Liver (tissue), 9 donors: ENCODE data around the gene RNF151. TPM values are rescaled to one million over a fixed set of nuclear protein-coding genes. Genes with fewer than 3 reads are reported as not detected.
A peak's percentile ranks its signal among the peaks of the same experiment; 100 is the strongest.

Experiments used
- DNase-seq: peaks from one replicate; pipeline ENCODE4 v3.0.0-alpha.2; 2017; ENCODE audit warnings: low spot score
- H3K27ac ChIP-seq, 2 donors: one replicate each; pipeline ENCODE4 v1.7.0; 2013; ENCODE audit warnings: inconsistent platforms in 2 of 2, low read length in 2 of 2, control low read depth in 1 of 2, low read depth in 1 of 2, mild to moderate bottlenecking in 1 of 2
- H3K27me3 ChIP-seq, 4 donors: one replicate each; pipeline versions ENCODE4 v1.6.1 to v1.7.0; 2013; ENCODE audit warnings: low read length in 3 of 4, inconsistent platforms in 1 of 4, mild to moderate bottlenecking in 1 of 4, moderate library complexity in 1 of 4; ENCODE audit not compliant: control insufficient read depth in 4 of 4, insufficient read depth in 4 of 4
- H3K36me3 ChIP-seq, 4 donors: one replicate each; pipeline versions ENCODE4 v1.6.1 to v1.7.0; 2013; ENCODE audit warnings: low read length in 3 of 4, mild to moderate bottlenecking in 3 of 4, low read depth in 1 of 4, moderate library complexity in 1 of 4; ENCODE audit not compliant: control insufficient read depth in 4 of 4, insufficient read depth in 3 of 4
- H3K4me1 ChIP-seq, 4 donors: one replicate each; pipeline versions ENCODE4 v1.6.1 to v1.7.0; 2013; ENCODE audit warnings: low read length in 3 of 4, mild to moderate bottlenecking in 3 of 4, moderate library complexity in 1 of 4; ENCODE audit not compliant: control insufficient read depth in 4 of 4, insufficient read depth in 4 of 4
- H3K4me3 ChIP-seq, 3 donors: one replicate each; pipeline versions ENCODE4 v1.6.1 to v1.7.0; 2013; ENCODE audit warnings: low read length in 3 of 3, control low read depth in 1 of 3, low read depth in 1 of 3, mild to moderate bottlenecking in 1 of 3
- H3K9ac ChIP-seq, 2 donors: one replicate each; pipeline ENCODE4 v1.7.0; 2013; ENCODE audit warnings: low read length in 2 of 2, mild to moderate bottlenecking in 2 of 2, moderate library complexity in 2 of 2, control low read depth in 1 of 2, low read depth in 1 of 2
- H3K9me3 ChIP-seq, 4 donors: one replicate each; pipeline versions ENCODE4 v1.6.1 to v1.7.0; 2013; ENCODE audit warnings: low read length in 3 of 4; ENCODE audit not compliant: control insufficient read depth in 4 of 4
- ATF3 ChIP-seq: IDR thresholded peaks from 2 replicates; pipeline ENCODE4 v1.6.1; 2016; ENCODE audit warnings: antibody characterized with exemption
- CTCF ChIP-seq: fragments of 150-350 bp; IDR thresholded peaks from 2 replicates; pipeline ENCODE4 v1.5.1; 2017; ENCODE audit warnings: improper control_type of control experiment, low read depth, low read length; ENCODE audit not compliant: missing input control
- EGR1 ChIP-seq, 2 donors: IDR thresholded peaks; 2 replicates each; pipeline ENCODE4 v1.6.1; 2016 to 2018; ENCODE audit warnings: antibody characterized with exemption in 2 of 2, low read depth in 2 of 2
- FOXA1 ChIP-seq: IDR thresholded peaks from 2 replicates; pipeline ENCODE4 v1.6.1; 2016; ENCODE audit warnings: antibody characterized with exemption
- FOXA2 ChIP-seq: IDR thresholded peaks from 2 replicates; pipeline ENCODE4 v1.6.1; 2016; ENCODE audit warnings: antibody characterized with exemption
- GABPA ChIP-seq, 2 donors: IDR thresholded peaks in 1 of 2; conservative IDR thresholded peaks in 1 of 2; 2 replicates each; pipeline ENCODE4 v1.6.1; 2016; ENCODE audit warnings: antibody characterized with exemption in 2 of 2, mild to moderate bottlenecking in 1 of 2, moderate library complexity in 1 of 2
- HNF4A ChIP-seq, 2 donors: conservative IDR thresholded peaks; 2 replicates each; pipeline ENCODE4 v1.6.1; 2016; ENCODE audit warnings: antibody characterized with exemption in 2 of 2, mild to moderate bottlenecking in 2 of 2
- HNF4G ChIP-seq: IDR thresholded peaks from 2 replicates; pipeline ENCODE4 v1.6.1; 2016; ENCODE audit warnings: antibody characterized with exemption
- JUND ChIP-seq, 2 donors: IDR thresholded peaks; 2 replicates each; pipeline ENCODE4 v1.6.1; 2016; ENCODE audit warnings: antibody characterized with exemption in 2 of 2
- MAX ChIP-seq: IDR thresholded peaks from 2 replicates; pipeline ENCODE4 v1.6.1; 2016; ENCODE audit warnings: antibody characterized with exemption
- NR2F2 ChIP-seq: IDR thresholded peaks from 2 replicates; pipeline ENCODE4 v1.6.1; 2016; ENCODE audit warnings: antibody characterized with exemption
- RAD21 ChIP-seq, 2 donors: IDR thresholded peaks; 2 replicates each; pipeline ENCODE4 v1.6.1; 2016; ENCODE audit warnings: antibody characterized with exemption in 2 of 2, mild to moderate bottlenecking in 2 of 2
- RXRA ChIP-seq, 2 donors: IDR thresholded peaks; 2 replicates each; pipeline ENCODE4 v1.6.1; 2017 to 2018; ENCODE audit warnings: antibody characterized with exemption in 2 of 2, mild to moderate bottlenecking in 1 of 2
- SP1 ChIP-seq: IDR thresholded peaks from 2 replicates; pipeline ENCODE4 v1.6.1; 2018; ENCODE audit warnings: antibody characterized with exemption, mild to moderate bottlenecking
- TAF1 ChIP-seq: conservative IDR thresholded peaks from 2 replicates; pipeline ENCODE4 v1.6.1; 2016; ENCODE audit warnings: antibody characterized with exemption, mild to moderate bottlenecking
- YY1 ChIP-seq: IDR thresholded peaks from 2 replicates; pipeline ENCODE4 v1.6.1; 2016; ENCODE audit warnings: antibody characterized with exemption, mild to moderate bottlenecking
- ZBTB33 ChIP-seq: IDR thresholded peaks from 2 replicates; pipeline ENCODE4 v1.6.1; 2016; ENCODE audit warnings: antibody characterized with exemption
- WGBS: extraction: QIAGEN DNeasy Blood & Tissue Kit; methylation state at CpG from one replicate; pipeline ENCODE4 v1.1.7; 2013; 5-methylcytosine and 5-hydroxymethylcytosine counted together
- polyA plus RNA-seq, 2 donors: library from polyadenylated mRNA; stranded (reverse) in 1 of 2; unstranded in 1 of 2; fragments of 200-250 nt in 1 of 2; fragments of >200 nt in 1 of 2; fragmentation: Nextera tagmentation in 1 of 2; extraction: Ambion mirVana in 1 of 2; gene quantifications; one replicate each; pipeline versions ENCODE4 v1.2.1 to v1.2.3, GENCODE V29; 2013 to 2015
- total RNA-seq, 2 donors: library from RNA; depleted of rRNA; stranded (reverse); fragments of >200 nt; gene quantifications; one replicate each; pipeline ENCODE4 v1.2.3, GENCODE V29; 2014
- TF ChIP-seq, protein P1 (sequence below): IDR thresholded peaks from 2 replicates; pipeline ENCODE4 v1.6.1; 2016; ENCODE audit warnings: antibody characterized with exemption, mild to moderate bottlenecking
- donor health status: healthy.
- donor health status: healthy.
- donor health status: healthy.
- donor health status: healthy.
- donor health status: healthy.

Gene RNF151
- total and polyA plus RNA-seq, 4 donors, result not detected

GRCh38 chr16:2003231-2003826 lies 36.7 kb downstream of the RNF151 start (continued):
- TF ChIP-seq, protein P1, sequence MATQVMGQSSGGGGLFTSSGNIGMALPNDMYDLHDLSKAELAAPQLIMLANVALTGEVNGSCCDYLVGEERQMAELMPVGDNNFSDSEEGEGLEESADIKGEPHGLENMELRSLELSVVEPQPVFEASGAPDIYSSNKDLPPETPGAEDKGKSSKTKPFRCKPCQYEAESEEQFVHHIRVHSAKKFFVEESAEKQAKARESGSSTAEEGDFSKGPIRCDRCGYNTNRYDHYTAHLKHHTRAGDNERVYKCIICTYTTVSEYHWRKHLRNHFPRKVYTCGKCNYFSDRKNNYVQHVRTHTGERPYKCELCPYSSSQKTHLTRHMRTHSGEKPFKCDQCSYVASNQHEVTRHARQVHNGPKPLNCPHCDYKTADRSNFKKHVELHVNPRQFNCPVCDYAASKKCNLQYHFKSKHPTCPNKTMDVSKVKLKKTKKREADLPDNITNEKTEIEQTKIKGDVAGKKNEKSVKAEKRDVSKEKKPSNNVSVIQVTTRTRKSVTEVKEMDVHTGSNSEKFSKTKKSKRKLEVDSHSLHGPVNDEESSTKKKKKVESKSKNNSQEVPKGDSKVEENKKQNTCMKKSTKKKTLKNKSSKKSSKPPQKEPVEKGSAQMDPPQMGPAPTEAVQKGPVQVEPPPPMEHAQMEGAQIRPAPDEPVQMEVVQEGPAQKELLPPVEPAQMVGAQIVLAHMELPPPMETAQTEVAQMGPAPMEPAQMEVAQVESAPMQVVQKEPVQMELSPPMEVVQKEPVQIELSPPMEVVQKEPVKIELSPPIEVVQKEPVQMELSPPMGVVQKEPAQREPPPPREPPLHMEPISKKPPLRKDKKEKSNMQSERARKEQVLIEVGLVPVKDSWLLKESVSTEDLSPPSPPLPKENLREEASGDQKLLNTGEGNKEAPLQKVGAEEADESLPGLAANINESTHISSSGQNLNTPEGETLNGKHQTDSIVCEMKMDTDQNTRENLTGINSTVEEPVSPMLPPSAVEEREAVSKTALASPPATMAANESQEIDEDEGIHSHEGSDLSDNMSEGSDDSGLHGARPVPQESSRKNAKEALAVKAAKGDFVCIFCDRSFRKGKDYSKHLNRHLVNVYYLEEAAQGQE, result no peak
- TF ChIP-seq JUND (IDR thresholded peaks at IDR 0.05) (no peak), RAD21 (IDR thresholded peaks at IDR 0.05) (no peak), MAX (no peak)

DNA sequence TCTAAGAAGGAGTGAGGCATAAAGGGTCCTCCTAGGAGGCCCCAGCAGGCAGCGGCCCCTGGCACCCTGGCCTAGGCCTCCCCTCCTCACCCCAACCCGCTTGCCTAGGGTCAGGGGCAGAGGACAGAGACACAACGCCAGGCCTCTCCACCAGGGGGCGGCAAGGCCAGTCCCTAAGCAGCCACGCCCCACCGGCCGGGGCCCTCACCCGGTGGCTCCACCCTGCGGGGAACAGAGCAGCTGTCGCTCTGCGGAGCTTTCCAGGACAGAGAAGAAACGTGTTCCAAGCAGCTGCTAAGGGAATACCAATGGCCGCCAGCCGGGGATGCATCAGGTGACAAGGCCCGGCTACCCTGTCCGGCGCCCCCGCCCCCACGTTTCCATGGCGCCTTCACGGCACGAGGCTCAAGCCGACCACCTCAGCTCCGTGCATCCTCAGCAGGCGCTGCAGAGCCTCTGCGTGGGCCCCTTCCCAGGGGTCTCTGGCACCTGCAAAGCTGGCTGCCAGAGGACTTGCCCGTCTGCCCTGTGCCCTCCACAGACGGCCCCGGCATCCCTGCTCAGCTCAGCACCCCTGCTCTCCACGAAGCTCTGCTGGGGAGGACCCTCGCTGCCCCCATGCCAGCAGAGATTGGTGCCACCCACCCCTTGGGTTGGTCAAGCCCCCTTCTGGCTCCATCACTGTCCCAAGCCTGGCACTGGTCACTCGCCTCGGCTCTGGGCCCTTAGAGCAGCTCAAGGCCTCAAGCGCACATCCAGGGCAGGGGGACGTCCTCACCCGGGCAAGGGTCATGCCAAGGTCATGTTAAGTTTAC lies 37.4 kb downstream of the RNF151 start:
- no peak overlapping the region for H3K9ac ChIP-seq
- no peak overlapping the region for H3K4me3 ChIP-seq
- H3K9me3 ChIP-seq, result no peaks in the 10 kb centered on the region
- no peak for TF ChIP-seq TAF1
- no peak for TF ChIP-seq NR2F2
- peak; percentile 80 for TF ChIP-seq CTCF
- TF ChIP-seq MAX, result no peak
- peak in 1 of 2 donors; percentile 54 for TF ChIP-seq RXRA (IDR thresholded peaks at IDR 0.05)
- TF ChIP-seq RAD21 (IDR thresholded peaks at IDR 0.05), result peak; percentile 71 to 85
- TF ChIP-seq SP1, result peak; percentile 32
- no peak for TF ChIP-seq HNF4G
- no peak for TF ChIP-seq EGR1 (IDR thresholded peaks at IDR 0.05; ENCODE audit: low read depth in 2 of 2)
- no peak for TF ChIP-seq FOXA2
- TF ChIP-seq, protein P1, result no peak
- TF ChIP-seq FOXA1, result no peak
- TF ChIP-seq ATF3, result no peak
- TF ChIP-seq GABPA (IDR thresholded peaks at IDR 0.05 in 1 of 2, conservative IDR thresholded peaks at IDR 0.05 in 1 of 2), result no peak
- TF ChIP-seq YY1, result no peak
- TF ChIP-seq HNF4A (conservative IDR thresholded peaks at IDR 0.05), result no peak
- no peak for TF ChIP-seq ZBTB33
- TF ChIP-seq JUND (IDR thresholded peaks at IDR 0.05), result no peak
- peaks cover 17 to 43% (median 21%) of the 10 kb centered on the region in 4 donors for H3K36me3 ChIP-seq
- peak; percentile 92 for DNase-seq
- no peaks in the 10 kb centered on the region for H3K27me3 ChIP-seq
- H3K27ac ChIP-seq, result no peak overlapping the region
- peaks cover 36 to 51% (median 45%) of the 10 kb centered on the region in 4 donors for H3K4me1 ChIP-seq
- 37% methylated on average over 36 of the region's 36 CpGs for WGBS
